ENCODE measurements around the gene HMOX2.

The HMOX2 gene

GRCh38 chr16:4477966-4478365, 1.8 kb downstream of the HMOX2 start:
- ChIA-PET POLR2A (no interaction called here), CTCF (interaction anchor here (0.7 to 1.6 kb wide), 12 partner anchors 9 to 146 kb away, joined by 3 to 11 read pairs (median 4); partner anchors contain the start of gene MGRN1)
- H3K4me1 ChIP-seq (ENCODE audit: control extremely low read depth in 1 of 4, control insufficient read depth in 4 of 4, insufficient read depth in 4 of 4, low read length in 3 of 4): peaks cover 2 to 44% (median 34%) of the 10 kb centered on the region in 4 experiments
- no peaks in the 10 kb centered on the region for H3K9me3 ChIP-seq (ENCODE audit: control extremely low read depth in 1 of 5, control insufficient read depth in 4 of 5, insufficient read depth in 2 of 5, low read depth in 1 of 5, low read length in 4 of 5)
- no CpG with 5 or more reads among the region's 2 CpGs for WGBS (ENCODE audit: insufficient coverage)
- no peak overlapping the region for H3K4me3 ChIP-seq (ENCODE audit: control insufficient read depth in 1 of 7, extremely low read depth in 1 of 7, insufficient read depth in 4 of 7, low read depth in 2 of 7, low read length in 6 of 7)
- DNase-seq: peak in 2 of 3 donors; percentile 37 to 43
- no peak overlapping the region for H3K27ac ChIP-seq (ENCODE audit: insufficient read depth in 1 of 2, low read depth in 1 of 2, low read length in 2 of 2, poor library complexity in 1 of 2, severe bottlenecking in 2 of 2)
- no peaks in the 10 kb centered on the region for H3K27me3 ChIP-seq (replicated peaks in 2 of 5; ENCODE audit: control insufficient read depth in 4 of 5, insufficient read depth in 5 of 5, low read length in 4 of 5)
- peaks cover 0 to 6% (median 3%) of the 10 kb centered on the region in 4 experiments for H3K36me3 ChIP-seq (ENCODE audit: control insufficient read depth in 4 of 4, insufficient read depth in 4 of 4, low read length in 3 of 4)

GRCh38 chr16:4481526-4481925, 5.3 kb downstream of the HMOX2 start:
- Histone ChIP-seq H3K9me3 (ENCODE audit: control extremely low read depth in 1 of 5, control insufficient read depth in 4 of 5, insufficient read depth in 2 of 5, low read depth in 1 of 5, low read length in 4 of 5) (no peaks in the 10 kb centered on the region), H3K4me1 (ENCODE audit: control extremely low read depth in 1 of 4, control insufficient read depth in 4 of 4, insufficient read depth in 4 of 4, low read length in 3 of 4) (peaks cover 0 to 17% (median 10%) of the 10 kb centered on the region in 4 experiments), H3K27me3 (replicated peaks in 2 of 5; ENCODE audit: control insufficient read depth in 4 of 5, insufficient read depth in 5 of 5, low read length in 4 of 5) (no peaks in the 10 kb centered on the region), H3K4me3 (ENCODE audit: control insufficient read depth in 1 of 7, extremely low read depth in 1 of 7, insufficient read depth in 4 of 7, low read depth in 2 of 7, low read length in 6 of 7) (no peak overlapping the region), H3K36me3 (ENCODE audit: control insufficient read depth in 4 of 4, insufficient read depth in 4 of 4, low read length in 3 of 4) (peaks cover 0 to 21% (median 8%) of the 10 kb centered on the region in 4 experiments), H3K27ac (ENCODE audit: insufficient read depth in 1 of 2, low read depth in 1 of 2, low read length in 2 of 2, poor library complexity in 1 of 2, severe bottlenecking in 2 of 2) (no peak overlapping the region)
- DNase-seq: no peak
- ChIA-PET POLR2A (no interaction called here), CTCF (interaction anchor here (1.0 to 2.1 kb wide), 4 partner anchors 20 to 55 kb away, joined by 3 to 8 read pairs (median 4); no protein-coding TSS in a partner anchor)
- no CpG with 5 or more reads among the region's 2 CpGs for WGBS (ENCODE audit: insufficient coverage)

- Histone ChIP-seq H3K4me1 (ENCODE audit: control extremely low read depth in 1 of 4, control insufficient read depth in 4 of 4, insufficient read depth in 4 of 4, low read length in 3 of 4) (peaks cover 0 to 13% (median 6%) of the 10 kb centered on the region in 4 experiments), H3K27ac (ENCODE audit: insufficient read depth in 1 of 2, low read depth in 1 of 2, low read length in 2 of 2, poor library complexity in 1 of 2, severe bottlenecking in 2 of 2) (no peak overlapping the region), H3K27me3 (replicated peaks in 2 of 5; ENCODE audit: control insufficient read depth in 4 of 5, insufficient read depth in 5 of 5, low read length in 4 of 5) (no peaks in the 10 kb centered on the region), H3K36me3 (ENCODE audit: control insufficient read depth in 4 of 4, insufficient read depth in 4 of 4, low read length in 3 of 4) (peaks cover 0 to 23% (median 9%) of the 10 kb centered on the region in 4 experiments), H3K9me3 (ENCODE audit: control extremely low read depth in 1 of 5, control insufficient read depth in 4 of 5, insufficient read depth in 2 of 5, low read depth in 1 of 5, low read length in 4 of 5) (no peaks in the 10 kb centered on the region), H3K4me3 (ENCODE audit: control insufficient read depth in 1 of 7, extremely low read depth in 1 of 7, insufficient read depth in 4 of 7, low read depth in 2 of 7, low read length in 6 of 7) (no peak overlapping the region)
- POLR2A ChIA-PET: no interaction called here
- 86% methylated on average over 1 of the region's 1 CpG for WGBS (ENCODE audit: insufficient coverage)
- CTCF ChIA-PET: interaction anchor here (1.0 to 2.1 kb wide), 4 partner anchors 19 to 54 kb away, joined by 3 to 8 read pairs (median 4); no protein-coding TSS in a partner anchor
- no peak for DNase-seq
Observed at GRCh38 chr16:4481963-4482362, 5.8 kb downstream of the HMOX2 start.

DNA sequence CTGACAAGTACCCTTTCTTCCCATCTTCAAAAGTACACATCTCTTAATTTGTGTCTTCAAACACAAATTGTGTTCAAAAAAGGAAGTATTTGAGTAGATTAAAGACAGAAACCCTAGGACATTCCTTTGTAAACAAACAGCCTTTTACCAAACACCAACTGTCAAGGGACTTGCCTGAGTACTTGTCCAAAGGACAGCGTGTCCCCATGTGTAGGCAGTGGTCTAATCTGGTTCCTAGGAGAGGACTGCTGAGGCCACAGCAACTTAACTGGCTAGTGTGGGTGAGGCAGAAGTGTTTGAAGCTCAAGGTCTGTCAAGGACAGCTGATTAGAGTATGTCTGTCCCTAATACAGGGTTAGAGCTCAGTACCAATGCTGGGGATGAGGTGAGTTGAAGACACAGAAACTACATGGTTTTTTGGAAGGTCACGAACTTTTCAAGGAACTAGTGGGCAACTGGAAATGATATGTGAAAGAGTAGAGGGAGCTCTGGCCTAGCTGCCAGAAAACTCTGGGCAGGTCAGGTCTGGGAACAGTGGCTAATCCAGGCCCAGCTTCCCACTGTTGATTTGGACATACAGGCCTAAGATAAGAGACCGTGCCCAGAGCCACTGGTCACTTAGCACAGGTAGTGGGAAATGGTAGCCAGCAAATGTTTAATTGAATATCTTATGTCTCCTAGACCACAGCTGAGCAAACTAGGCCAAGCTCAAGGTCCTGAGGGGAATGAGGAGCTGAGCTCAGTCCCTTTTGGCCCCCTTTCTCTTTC, 10.1 kb downstream of the HMOX2 start:
- ChIA-PET POLR2A (interaction anchor here (0.6 kb wide), 2 partner anchors 15 to 68 kb away, joined by 3 read pairs; no protein-coding TSS in a partner anchor), CTCF (interaction anchor here (1.3 to 2.2 kb wide), 5 partner anchors 8 to 132 kb away, joined by 3 to 20 read pairs (median 5); partner anchors contain the start of gene HMOX2)
- Histone ChIP-seq H3K27ac (ENCODE audit: insufficient read depth in 1 of 2, low read depth in 1 of 2, low read length in 2 of 2, poor library complexity in 1 of 2, severe bottlenecking in 2 of 2) (no peak overlapping the region), H3K4me3 (ENCODE audit: control insufficient read depth in 1 of 7, extremely low read depth in 1 of 7, insufficient read depth in 4 of 7, low read depth in 2 of 7, low read length in 6 of 7) (no peak overlapping the region), H3K9me3 (ENCODE audit: control extremely low read depth in 1 of 5, control insufficient read depth in 4 of 5, insufficient read depth in 2 of 5, low read depth in 1 of 5, low read length in 4 of 5) (no peaks in the 10 kb centered on the region), H3K36me3 (ENCODE audit: control insufficient read depth in 4 of 4, insufficient read depth in 4 of 4, low read length in 3 of 4) (peaks cover 0 to 32% (median 9%) of the 10 kb centered on the region in 4 experiments), H3K27me3 (replicated peaks in 2 of 5; ENCODE audit: control insufficient read depth in 4 of 5, insufficient read depth in 5 of 5, low read length in 4 of 5) (no peaks in the 10 kb centered on the region), H3K4me1 (ENCODE audit: control extremely low read depth in 1 of 4, control insufficient read depth in 4 of 4, insufficient read depth in 4 of 4, low read length in 3 of 4) (peaks cover 10 to 11% (median 10%) of the 10 kb centered on the region in 4 experiments)
- WGBS (ENCODE audit: insufficient coverage): 100% methylated on average over 2 of the region's 3 CpGs
- DNase-seq: no peak

DNA sequence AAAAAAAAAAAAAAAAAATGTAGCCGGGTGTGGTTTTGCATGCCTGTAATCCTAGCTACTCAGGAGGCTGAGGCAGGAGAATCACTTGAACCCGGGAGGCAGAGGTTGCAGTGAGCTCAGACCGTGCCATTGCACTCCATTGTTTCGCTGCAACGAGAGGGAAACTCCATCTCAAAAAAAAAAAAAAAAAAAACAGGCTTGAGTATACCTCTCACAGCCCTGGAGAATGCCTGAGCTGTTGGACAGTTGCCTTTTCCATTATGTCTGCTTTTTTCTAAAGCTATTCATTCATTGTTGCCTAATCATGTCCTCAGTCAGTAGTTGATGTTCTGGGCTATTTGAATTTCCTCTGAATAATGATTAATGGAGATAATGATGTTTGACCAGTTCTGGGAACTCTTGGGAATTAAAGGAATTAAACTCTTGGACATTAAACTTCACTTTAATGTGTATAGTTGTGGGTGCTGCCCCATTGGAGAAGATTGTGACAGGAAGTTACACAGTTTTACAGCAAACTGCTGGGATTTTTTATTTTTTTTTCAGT, 11.8 kb downstream of the HMOX2 start:
- no peaks in the 10 kb centered on the region for H3K9me3 ChIP-seq (ENCODE audit: control extremely low read depth in 1 of 5, control insufficient read depth in 4 of 5, insufficient read depth in 2 of 5, low read depth in 1 of 5, low read length in 4 of 5)
- no peak for DNase-seq
- peaks cover 0 to 30% (median 8%) of the 10 kb centered on the region in 4 experiments for H3K36me3 ChIP-seq (ENCODE audit: control insufficient read depth in 4 of 4, insufficient read depth in 4 of 4, low read length in 3 of 4)
- POLR2A ChIA-PET: interaction anchor here (0.6 kb wide), 2 partner anchors 43 to 48 kb away, joined by 3 to 4 read pairs; no protein-coding TSS in a partner anchor
- CTCF ChIA-PET: interaction anchor here (0.8 to 3.5 kb wide), 4 partner anchors 10 to 27 kb away, joined by 3 to 20 read pairs (median 10); no protein-coding TSS in a partner anchor
- peaks cover 10 to 11% (median 10%) of the 10 kb centered on the region in 4 experiments for H3K4me1 ChIP-seq (ENCODE audit: control extremely low read depth in 1 of 4, control insufficient read depth in 4 of 4, insufficient read depth in 4 of 4, low read length in 3 of 4)
- 83% methylated on average over 2 of the region's 5 CpGs for WGBS (ENCODE audit: insufficient coverage)
- peak overlapping the region in 1 of 2 experiments; percentile 18 for H3K27ac ChIP-seq (ENCODE audit: insufficient read depth in 1 of 2, low read depth in 1 of 2, low read length in 2 of 2, poor library complexity in 1 of 2, severe bottlenecking in 2 of 2)
- H3K4me3 ChIP-seq (ENCODE audit: control insufficient read depth in 1 of 7, extremely low read depth in 1 of 7, insufficient read depth in 4 of 7, low read depth in 2 of 7, low read length in 6 of 7): no peak overlapping the region
- no peaks in the 10 kb centered on the region for H3K27me3 ChIP-seq (replicated peaks in 2 of 5; ENCODE audit: control insufficient read depth in 4 of 5, insufficient read depth in 5 of 5, low read length in 4 of 5)

GRCh38 chr16:4488499-4488967, 12.3 kb downstream of the HMOX2 start:
- Histone ChIP-seq H3K27ac (ENCODE audit: insufficient read depth in 1 of 2, low read depth in 1 of 2, low read length in 2 of 2, poor library complexity in 1 of 2, severe bottlenecking in 2 of 2) (peak overlapping the region in 1 of 2 experiments; percentile 18), H3K9me3 (ENCODE audit: control extremely low read depth in 1 of 5, control insufficient read depth in 4 of 5, insufficient read depth in 2 of 5, low read depth in 1 of 5, low read length in 4 of 5) (no peaks in the 10 kb centered on the region), H3K4me3 (ENCODE audit: control insufficient read depth in 1 of 7, extremely low read depth in 1 of 7, insufficient read depth in 4 of 7, low read depth in 2 of 7, low read length in 6 of 7) (no peak overlapping the region), H3K36me3 (ENCODE audit: control insufficient read depth in 4 of 4, insufficient read depth in 4 of 4, low read length in 3 of 4) (peaks cover 0 to 26% (median 8%) of the 10 kb centered on the region in 4 experiments), H3K4me1 (ENCODE audit: control extremely low read depth in 1 of 4, control insufficient read depth in 4 of 4, insufficient read depth in 4 of 4, low read length in 3 of 4) (peaks cover 10 to 11% (median 10%) of the 10 kb centered on the region in 4 experiments), H3K27me3 (replicated peaks in 2 of 5; ENCODE audit: control insufficient read depth in 4 of 5, insufficient read depth in 5 of 5, low read length in 4 of 5) (no peaks in the 10 kb centered on the region)
- CTCF ChIA-PET: interaction anchor here (2.2 to 3.5 kb wide), 2 partner anchors 11 to 12 kb away, joined by 6 to 13 read pairs; no protein-coding TSS in a partner anchor
- peak in 2 of 3 donors; percentile 18 to 43 for DNase-seq
- POLR2A ChIA-PET: interaction anchor here (0.6 kb wide), 2 partner anchors 44 to 48 kb away, joined by 3 to 4 read pairs; no protein-coding TSS in a partner anchor
- WGBS (ENCODE audit: insufficient coverage): no CpG with 5 or more reads among the region's 1 CpG

Data from common myeloid progenitor, CD34-positive (primary cell).